D721Med (cell line): ENCODE data around the gene APOB.

Source experiments
- DNase-seq: peaks from one replicate; pipeline ENCODE4 v3.0.0; 2011; ENCODE audit warnings: low spot score; ENCODE audit not compliant: insufficient read length
- FAIRE-seq: peaks from 2 replicates; lab custom pipeline; 2011; peaks lifted over from hg19 to GRCh38; lab: Jason Lieb, UNC
- CTCF ChIP-seq: IDR thresholded peaks from 2 replicates; pipeline ENCODE4 v1.5.1; 2012; ENCODE audit warnings: mild to moderate bottlenecking, control low read depth; ENCODE audit not compliant: insufficient read depth; ENCODE audit errors: missing control alignments

The APOB gene

GRCh38 chr2:21044694-21045371 is 960 bp upstream of the APOB start:
- DNase-seq (no peak), FAIRE-seq (no peak)
- TF ChIP-seq CTCF: no peak

GRCh38 chr2:21042958-21043743 is 722 bp downstream of the APOB start:
- peak; percentile 26 for DNase-seq
- TF ChIP-seq CTCF: peak; percentile 91
- no peak for FAIRE-seq

- DNase-seq: no peak
- no peak for TF ChIP-seq CTCF
- no peak for FAIRE-seq
Measured at GRCh38 chr2:21042708-21042957, 1.2 kb downstream of the APOB start.

GRCh38 chr2:21041943-21042707 is 1.7 kb downstream of the APOB start:
- no peak for TF ChIP-seq CTCF
- FAIRE-seq (no peak), DNase-seq (no peak)

- no peak for TF ChIP-seq CTCF
- no peak for FAIRE-seq
Measured at GRCh38 chr2:21041462-21041861, 2.4 kb downstream of the APOB start.

GRCh38 chr2:21040468-21041377 is 3.1 kb downstream of the APOB start:
- no peak for TF ChIP-seq CTCF
- FAIRE-seq (no peak), DNase-seq (no peak)

More at GRCh38 chr2:21041462-21041861, 2.4 kb downstream of the APOB start:
- no peak for DNase-seq
